NT2/D1 (cell line): ENCODE results near the gene MIPOL1.

Experiments used
- YY1 ChIP-seq: IDR thresholded peaks from 2 replicates; pipeline ENCODE4 v1.6.1; 2011; ENCODE audit not compliant: insufficient read length, insufficient read depth
- ZNF274 ChIP-seq: IDR thresholded peaks from 2 replicates; pipeline ENCODE4 v1.6.1; 2011; ENCODE audit warnings: mild to moderate bottlenecking, low read depth, low read length

DNA sequence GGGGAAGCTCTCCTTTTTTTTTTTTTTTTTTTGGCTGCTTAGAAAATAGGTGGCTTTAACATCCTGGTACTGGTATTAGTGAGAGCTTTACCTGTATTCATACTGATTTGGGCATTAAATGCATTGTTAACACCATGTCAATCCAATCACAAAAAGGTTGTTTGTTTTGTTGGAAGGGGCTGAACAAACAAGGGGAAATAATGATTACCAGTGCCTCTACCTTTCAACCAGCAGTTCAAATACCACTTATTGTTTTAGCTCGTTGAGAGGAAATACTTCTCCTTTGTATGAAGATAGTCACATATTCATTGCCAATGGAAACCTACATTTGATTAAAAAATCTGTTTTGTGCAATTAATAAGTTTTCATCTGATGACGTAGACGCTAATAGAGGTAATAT, 72.9 kb downstream of the MIPOL1 start:
- TF ChIP-seq ZNF274 (no peak), YY1 (no peak)
